IPS-15b (cell line): Measurements from ENCODE around the gene C18orf54.
"Not testable (repeated sequence)": the region's sequence is repeated elsewhere in the genome, so short reads cannot be mapped to it uniquely, and the experiment has no call there.

ENCODE experiments used
- H3K27me3 ChIP-seq: one replicate; pipeline ENCODE4 v1.6.1; 2013; ENCODE audit warnings: low read length; ENCODE audit not compliant: control insufficient read depth, insufficient read depth
- H3K36me3 ChIP-seq: one replicate; pipeline ENCODE4 v1.6.1; 2013; ENCODE audit warnings: low read length; ENCODE audit not compliant: control insufficient read depth, insufficient read depth
- H3K4me1 ChIP-seq: one replicate; pipeline ENCODE4 v1.6.1; 2013; ENCODE audit warnings: mild to moderate bottlenecking, low read length; ENCODE audit not compliant: control insufficient read depth, insufficient read depth
- H3K4me3 ChIP-seq: one replicate; pipeline ENCODE4 v1.5.1; 2013; ENCODE audit warnings: low read depth, low read length
- H3K9ac ChIP-seq: one replicate; pipeline ENCODE4 v1.6.1; 2013; ENCODE audit warnings: low read depth, mild to moderate bottlenecking, low read length
- H3K9me3 ChIP-seq: one replicate; pipeline ENCODE4 v1.6.1; 2013; ENCODE audit warnings: mild to moderate bottlenecking, low read length; ENCODE audit not compliant: control insufficient read depth, insufficient read depth

Gene C18orf54

GRCh38 chr18:54357082-54357659 is 535 bp upstream of the C18orf54 start:
- H3K27me3 ChIP-seq, result no peaks in the 10 kb centered on the region
- H3K4me3 ChIP-seq, result peak overlapping the region; percentile 90

DNA sequence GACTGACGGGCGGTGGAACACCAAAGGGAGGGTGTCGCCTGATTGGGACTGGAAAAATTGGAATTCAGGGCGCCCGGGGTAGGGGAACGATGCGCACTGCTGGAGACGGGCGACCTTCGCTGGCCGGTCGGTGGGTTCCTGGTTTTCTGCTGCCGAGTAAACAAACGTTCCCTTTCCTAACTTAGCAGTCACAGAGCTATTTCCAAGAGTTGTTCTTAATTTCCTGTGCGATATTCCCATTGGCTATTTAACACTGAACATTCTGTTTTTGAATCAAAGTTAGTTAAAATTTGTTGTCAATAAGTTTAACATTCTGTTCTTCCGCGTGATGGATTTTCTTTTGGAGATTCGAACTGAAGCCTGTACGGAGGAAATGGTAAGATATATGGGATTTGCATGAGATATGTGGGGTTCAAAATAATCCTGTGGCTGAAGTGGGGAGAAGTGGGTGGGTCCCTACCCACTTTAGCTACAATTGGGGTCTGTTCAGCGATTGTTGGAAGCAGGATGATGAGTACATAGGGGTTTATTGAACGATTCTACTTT is 862 bp downstream of the C18orf54 start:
- H3K4me1 ChIP-seq, result no peaks in the 10 kb centered on the region
- H3K36me3 ChIP-seq, result peaks cover 4% of the 10 kb centered on the region
- H3K9ac ChIP-seq, result peak overlapping the region; percentile 75
- H3K9me3 ChIP-seq, result no peaks in the 10 kb centered on the region
- no peaks in the 10 kb centered on the region for H3K27me3 ChIP-seq
- H3K4me3 ChIP-seq, result peak overlapping the region; percentile 90

More at GRCh38 chr18:54357082-54357659, 535 bp upstream of the C18orf54 start:
- Histone ChIP-seq H3K9ac (peak overlapping the region; percentile 71), H3K4me1 (no peaks in the 10 kb centered on the region), H3K36me3 (peaks cover 4% of the 10 kb centered on the region), H3K9me3 (no peaks in the 10 kb centered on the region)

DNA sequence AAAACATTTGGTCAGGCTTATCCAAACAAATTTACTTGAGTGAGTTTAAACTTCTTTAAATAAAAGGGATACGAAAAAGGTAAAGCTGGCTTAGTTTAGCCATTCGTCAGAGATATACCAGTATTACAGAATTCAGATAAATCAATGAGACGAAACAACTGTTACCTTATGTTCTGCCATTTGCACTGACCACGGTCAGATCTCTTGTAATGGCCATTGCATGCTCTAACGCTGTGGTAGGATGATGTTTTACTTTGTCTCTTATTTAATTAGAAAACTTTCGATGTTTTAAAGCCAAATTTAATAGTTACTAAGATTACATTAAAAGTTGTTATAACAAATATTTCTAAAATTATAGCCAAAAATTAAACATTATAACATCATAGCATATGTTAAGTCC is 1.5 kb downstream of the C18orf54 start:
- Histone ChIP-seq H3K9ac (no peak overlapping the region), H3K4me3 (peak overlapping the region; percentile 90), H3K36me3 (peaks cover 4% of the 10 kb centered on the region)

DNA sequence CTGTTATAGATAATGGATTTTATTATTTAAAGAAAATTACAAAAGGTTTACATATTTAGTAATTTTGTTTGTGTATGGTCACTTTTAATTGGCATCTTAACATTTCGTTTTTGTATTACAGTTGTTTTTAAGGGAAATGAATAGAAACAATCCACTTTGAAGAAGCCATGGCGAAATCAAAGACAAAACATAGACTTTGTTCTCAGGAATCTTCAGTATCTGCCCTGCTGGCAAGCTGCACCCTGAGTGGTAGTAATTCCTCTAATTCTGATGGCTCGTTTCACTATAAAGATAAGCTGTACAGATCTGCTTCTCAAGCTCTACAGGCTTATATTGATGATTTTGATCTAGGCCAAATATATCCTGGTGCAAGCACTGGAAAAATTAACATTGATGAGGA is 2.7 kb downstream of the C18orf54 start:
- H3K4me1 ChIP-seq, result no peaks in the 10 kb centered on the region
- no peak overlapping the region for H3K4me3 ChIP-seq
- H3K27me3 ChIP-seq, result no peaks in the 10 kb centered on the region
- H3K9me3 ChIP-seq, result no peaks in the 10 kb centered on the region
- peaks cover 4% of the 10 kb centered on the region for H3K36me3 ChIP-seq
- H3K9ac ChIP-seq, result no peak overlapping the region

More for the DNA sequence above, 1.5 kb downstream of the C18orf54 start:
- no peaks in the 10 kb centered on the region for H3K9me3 ChIP-seq
- H3K4me1 ChIP-seq, result no peaks in the 10 kb centered on the region
- H3K27me3 ChIP-seq, result no peaks in the 10 kb centered on the region

DNA sequence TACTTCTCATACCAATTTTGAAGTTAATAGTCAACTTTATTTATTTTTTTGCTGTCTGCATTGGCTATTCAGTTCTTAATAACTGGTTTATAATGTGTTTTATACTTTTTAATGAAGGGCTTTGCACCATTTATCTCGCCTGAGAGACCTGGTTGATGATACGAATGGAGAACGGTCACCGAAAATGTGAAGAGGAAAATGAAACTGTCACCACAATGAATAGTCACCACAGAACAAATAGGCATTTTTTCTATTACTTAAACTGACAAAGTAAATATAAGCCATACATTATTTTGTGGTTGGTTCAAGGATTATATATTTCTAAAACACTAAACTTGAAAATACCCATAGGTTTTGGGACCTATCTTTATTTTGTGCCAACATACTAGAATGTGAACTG is 20.4 kb downstream of the C18orf54 start:
- Histone ChIP-seq H3K9ac (no peak overlapping the region), H3K4me1 (peaks cover 11% of the 10 kb centered on the region), H3K27me3 (no peaks in the 10 kb centered on the region), H3K4me3 (no peak overlapping the region), H3K9me3 (no peaks in the 10 kb centered on the region), H3K36me3 (peaks cover 2% of the 10 kb centered on the region)

- Histone ChIP-seq H3K4me1 (peaks cover 22% of the 10 kb centered on the region), H3K4me3 (no peak overlapping the region), H3K9ac (no peak overlapping the region), H3K27me3 (no peaks in the 10 kb centered on the region), H3K9me3 (no peaks in the 10 kb centered on the region), H3K36me3 (peaks cover 2% of the 10 kb centered on the region)
Measured at GRCh38 chr18:54381640-54382039, 23.9 kb downstream of the C18orf54 start.

GRCh38 chr18:54382076-54382475 is 24.4 kb downstream of the C18orf54 start:
- Histone ChIP-seq H3K9me3 (no peaks in the 10 kb centered on the region), H3K27me3 (no peaks in the 10 kb centered on the region), H3K36me3 (peaks cover 2% of the 10 kb centered on the region), H3K4me3 (no peak overlapping the region), H3K4me1 (peaks cover 22% of the 10 kb centered on the region), H3K9ac (no peak overlapping the region)

DNA sequence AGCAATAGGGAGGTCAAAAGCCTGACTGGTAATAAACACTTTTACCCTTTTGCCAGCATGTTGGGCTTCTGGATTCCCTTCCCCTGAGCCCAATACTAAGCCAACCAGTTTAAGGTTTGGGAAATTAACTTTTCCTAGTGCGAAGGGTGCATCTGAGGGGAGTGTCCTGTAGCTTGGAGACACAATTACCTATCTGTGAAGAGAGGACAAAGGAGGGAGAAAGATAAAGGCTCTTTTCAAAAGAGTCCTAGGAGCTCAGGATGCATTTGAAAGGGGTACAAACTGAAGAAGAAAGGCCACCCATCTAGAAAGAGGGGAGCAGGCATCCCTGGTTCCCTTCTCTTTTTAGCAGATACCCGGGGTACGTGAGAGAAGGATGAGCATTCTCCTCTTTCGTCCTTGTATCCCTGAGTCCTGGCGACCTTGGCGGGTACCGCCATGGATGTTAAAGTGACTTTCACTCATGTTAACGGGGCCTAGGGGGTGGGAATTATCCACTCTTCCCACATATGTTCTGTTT is 25.1 kb downstream of the C18orf54 start:
- Histone ChIP-seq H3K9me3 (no peaks in the 10 kb centered on the region), H3K4me3 (no peak overlapping the region), H3K27me3 (no peaks in the 10 kb centered on the region), H3K4me1 (peaks cover 22% of the 10 kb centered on the region), H3K36me3 (peaks cover 2% of the 10 kb centered on the region), H3K9ac (no peak overlapping the region)

GRCh38 chr18:54386043-54386442 is 28.3 kb downstream of the C18orf54 start:
- Histone ChIP-seq H3K9me3 (no peaks in the 10 kb centered on the region), H3K36me3 (no peaks in the 10 kb centered on the region), H3K4me3 (no peak overlapping the region), H3K4me1 (peaks cover 34% of the 10 kb centered on the region), H3K27me3 (no peaks in the 10 kb centered on the region), H3K9ac (no peak overlapping the region)

DNA sequence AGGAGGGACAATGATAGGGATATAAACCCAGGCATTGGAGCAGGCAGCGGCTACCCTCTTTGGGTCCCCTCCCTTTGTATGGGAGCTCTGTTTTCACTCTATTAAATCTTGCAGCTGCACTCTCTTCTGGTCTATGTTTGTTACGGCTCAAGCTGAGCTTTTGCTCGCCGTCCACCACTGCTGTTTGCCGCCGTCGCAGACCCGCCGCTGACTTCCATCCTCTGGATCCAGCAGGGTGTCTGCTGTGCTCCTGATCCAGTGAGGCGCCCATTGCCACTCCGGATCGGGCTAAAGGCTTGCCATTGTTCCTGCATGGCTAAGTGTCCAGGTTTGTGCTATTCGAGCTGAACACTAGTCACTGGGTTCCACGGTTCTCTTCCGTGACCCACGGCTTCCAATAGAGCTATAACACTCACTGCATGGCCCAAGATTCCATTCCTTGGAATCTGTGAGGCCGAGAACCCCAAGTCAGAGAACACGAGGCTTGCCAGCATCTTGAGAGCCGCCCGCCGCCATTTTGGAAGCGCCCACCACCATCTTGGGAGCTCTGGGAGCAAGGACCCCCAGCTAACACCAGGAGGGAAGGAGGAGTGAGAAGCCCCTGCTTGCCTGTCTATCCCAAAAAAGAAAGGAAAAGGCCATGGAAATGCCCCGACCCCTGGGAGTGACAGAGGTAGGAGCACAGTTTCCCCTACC is 29.2 kb downstream of the C18orf54 start:
- not testable (repeated sequence) for H3K9ac ChIP-seq, H3K36me3 ChIP-seq, H3K27me3 ChIP-seq, H3K9me3 ChIP-seq, H3K4me3 ChIP-seq
- peaks cover 32% of the 10 kb centered on the region for H3K4me1 ChIP-seq

GRCh38 chr18:54387631-54388030 is 29.9 kb downstream of the C18orf54 start:
- Histone ChIP-seq H3K9ac (no peak overlapping the region), H3K9me3 (no peaks in the 10 kb centered on the region)

More at GRCh38 chr18:54387631-54388030, 29.9 kb downstream of the C18orf54 start:
- H3K4me3 ChIP-seq, result no peak overlapping the region
- H3K4me1 ChIP-seq, result peaks cover 25% of the 10 kb centered on the region
- H3K27me3 ChIP-seq, result no peaks in the 10 kb centered on the region
- H3K36me3 ChIP-seq, result no peaks in the 10 kb centered on the region
